Measurements from ENCODE around the gene SPX.

The SPX gene, protein sequence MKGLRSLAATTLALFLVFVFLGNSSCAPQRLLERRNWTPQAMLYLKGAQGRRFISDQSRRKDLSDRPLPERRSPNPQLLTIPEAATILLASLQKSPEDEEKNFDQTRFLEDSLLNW

DNA sequence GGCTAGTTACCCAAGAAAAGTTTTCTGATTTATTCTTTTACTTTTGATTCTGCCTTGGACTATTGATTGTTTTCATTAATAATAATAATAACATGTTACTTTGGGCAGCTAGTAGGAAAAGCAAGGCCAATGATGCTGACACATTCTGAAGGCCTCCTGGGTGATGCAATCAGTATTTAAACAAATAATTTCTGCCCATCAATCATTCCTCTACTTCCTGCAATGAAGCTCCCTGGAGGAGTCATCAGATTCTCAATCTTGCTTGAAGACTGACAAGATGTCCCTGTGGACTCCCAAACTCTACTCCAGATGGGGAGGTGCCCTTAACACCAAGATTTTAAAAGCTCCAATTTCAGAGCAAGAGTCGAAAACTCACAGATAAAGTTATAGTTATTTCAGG is at the start of gene SPX:
Gene SPX (plus strand): TSS at position 244 of the 400 bp plus-strand sequence. CDS start 177 bp downstream, outside the sequence.
- no peak for DNase-seq

DNA sequence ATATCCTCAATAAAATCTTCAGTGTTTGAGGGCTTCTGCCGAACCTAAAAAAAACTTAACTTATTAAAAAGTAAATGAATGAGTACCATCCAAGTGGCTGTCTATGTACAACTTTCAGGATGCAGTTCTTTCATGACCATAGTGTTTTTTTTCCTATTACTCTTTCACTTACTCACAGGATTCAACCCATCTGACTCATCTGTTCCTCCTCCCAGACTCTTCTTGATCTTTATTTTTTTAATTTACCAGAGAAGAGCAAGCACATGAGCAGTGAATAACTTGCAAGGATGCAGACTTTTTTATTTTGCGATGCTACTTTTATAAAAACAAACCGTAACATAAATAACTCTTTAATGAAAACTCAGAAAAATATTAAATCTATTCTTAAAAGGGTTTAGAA is 49.1 kb upstream of the SPX start:
- no peak for DNase-seq

DNA sequence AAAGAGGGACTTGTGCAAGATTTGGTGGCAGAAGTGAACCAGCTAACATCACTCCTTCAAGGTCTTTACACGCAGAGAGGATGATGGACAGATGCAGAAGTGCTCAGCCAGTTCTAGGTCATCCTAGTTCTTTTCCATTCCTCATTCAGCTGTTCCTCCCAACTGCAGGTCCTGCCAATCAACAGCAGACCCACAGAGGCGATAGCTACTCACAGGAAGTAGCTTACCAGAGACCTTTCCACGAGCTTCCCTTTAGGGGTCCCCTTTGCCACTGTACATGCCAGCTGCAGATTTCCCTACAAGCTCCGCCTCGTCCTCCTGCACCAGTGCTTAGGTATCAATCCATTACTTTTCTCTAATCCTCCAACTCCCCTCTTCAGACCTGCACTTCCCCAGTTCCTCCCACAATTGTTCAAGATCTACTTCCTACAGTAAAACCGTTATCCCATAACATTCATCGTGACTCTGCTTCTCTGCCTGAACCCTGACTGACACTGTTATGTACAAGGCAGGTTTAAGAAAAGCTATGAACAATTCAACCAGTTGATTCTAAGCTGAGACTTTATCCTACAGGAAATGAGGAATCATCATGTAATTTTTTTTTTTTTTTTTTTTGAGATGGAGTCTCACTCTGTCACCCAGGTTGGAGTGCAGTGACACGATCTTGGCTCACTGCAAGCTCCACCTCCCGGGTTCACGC is 47.2 kb upstream of the SPX start:
- no peak for DNase-seq

DNA sequence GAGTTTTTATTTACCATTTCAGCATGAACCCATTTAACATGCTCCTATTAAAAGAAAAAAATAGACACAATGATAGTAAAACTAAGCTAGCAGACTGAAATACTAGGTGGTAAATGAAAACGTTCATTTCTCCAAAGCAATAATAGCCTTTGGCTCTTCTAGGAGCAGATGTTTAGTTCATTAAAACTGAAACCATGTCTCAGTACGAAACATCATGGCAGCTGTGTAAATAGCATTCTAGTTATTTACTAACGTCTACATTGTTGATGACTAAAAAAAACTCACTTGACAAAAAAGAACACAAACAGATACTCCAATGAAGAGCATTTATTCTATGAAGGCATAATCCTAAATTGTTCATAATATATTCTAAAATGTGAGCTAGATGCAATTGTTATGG is 42.6 kb upstream of the SPX start:
- DNase-seq, result no peak

DNA sequence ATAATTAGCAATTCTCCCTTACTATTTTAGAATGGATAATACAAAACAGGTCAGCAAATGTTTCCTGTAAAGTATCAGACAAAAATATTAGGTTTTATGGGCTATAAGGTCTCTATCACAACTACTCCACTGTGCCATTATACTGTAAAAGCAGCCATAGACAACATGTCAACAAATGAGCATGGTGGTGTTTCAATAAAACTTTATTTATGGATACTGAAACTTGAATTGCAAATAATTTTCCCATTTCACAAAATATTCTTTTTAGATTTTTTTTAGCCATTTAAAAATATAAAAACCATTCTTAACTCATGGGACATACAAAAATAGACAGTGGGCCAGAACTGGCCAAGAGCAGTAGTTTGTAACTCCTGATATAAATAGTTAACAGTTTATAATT is 40.1 kb upstream of the SPX start:
- DNase-seq, result no peak

DNA sequence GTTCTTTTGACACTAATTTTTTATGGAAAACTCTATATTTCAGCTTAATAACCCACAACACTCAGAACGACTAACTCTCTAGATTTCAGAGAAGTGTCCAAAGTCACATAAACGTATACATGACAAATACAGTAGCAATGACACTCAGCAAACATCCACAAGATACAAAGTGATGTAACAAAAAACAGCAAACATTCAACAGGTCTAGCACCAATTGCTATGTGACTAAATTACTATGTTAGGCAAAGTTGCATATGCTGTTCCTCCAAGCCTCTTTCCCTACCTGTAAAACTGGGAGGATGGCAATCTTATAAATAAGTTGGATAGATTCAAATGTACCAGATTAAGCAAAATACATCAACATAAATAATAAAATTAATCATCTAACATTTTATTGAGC is 26.3 kb upstream of the SPX start:
- DNase-seq, result no peak

DNA sequence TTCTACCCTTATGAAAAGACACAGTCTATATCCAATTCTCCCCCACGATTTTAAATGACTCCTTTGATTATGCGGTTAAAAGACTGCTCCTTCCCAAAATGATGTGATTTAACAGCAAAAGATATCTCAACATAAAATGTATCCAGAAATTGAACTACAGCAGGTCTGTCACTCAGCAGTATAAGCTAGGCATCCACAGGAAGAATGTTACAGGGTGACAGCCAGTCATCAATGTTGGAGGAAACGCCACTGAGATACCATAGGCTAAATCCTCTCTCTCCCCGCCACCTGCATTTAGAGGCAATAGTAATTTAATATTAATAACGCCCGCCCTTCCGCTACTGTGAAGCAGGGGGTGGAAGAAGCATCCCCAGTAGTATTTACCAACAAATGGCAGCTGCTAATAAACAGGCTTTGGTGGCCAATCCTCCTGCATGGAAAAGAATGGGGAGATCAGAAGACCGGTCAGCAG is 25.3 kb upstream of the SPX start:
- no peak for DNase-seq

DNA sequence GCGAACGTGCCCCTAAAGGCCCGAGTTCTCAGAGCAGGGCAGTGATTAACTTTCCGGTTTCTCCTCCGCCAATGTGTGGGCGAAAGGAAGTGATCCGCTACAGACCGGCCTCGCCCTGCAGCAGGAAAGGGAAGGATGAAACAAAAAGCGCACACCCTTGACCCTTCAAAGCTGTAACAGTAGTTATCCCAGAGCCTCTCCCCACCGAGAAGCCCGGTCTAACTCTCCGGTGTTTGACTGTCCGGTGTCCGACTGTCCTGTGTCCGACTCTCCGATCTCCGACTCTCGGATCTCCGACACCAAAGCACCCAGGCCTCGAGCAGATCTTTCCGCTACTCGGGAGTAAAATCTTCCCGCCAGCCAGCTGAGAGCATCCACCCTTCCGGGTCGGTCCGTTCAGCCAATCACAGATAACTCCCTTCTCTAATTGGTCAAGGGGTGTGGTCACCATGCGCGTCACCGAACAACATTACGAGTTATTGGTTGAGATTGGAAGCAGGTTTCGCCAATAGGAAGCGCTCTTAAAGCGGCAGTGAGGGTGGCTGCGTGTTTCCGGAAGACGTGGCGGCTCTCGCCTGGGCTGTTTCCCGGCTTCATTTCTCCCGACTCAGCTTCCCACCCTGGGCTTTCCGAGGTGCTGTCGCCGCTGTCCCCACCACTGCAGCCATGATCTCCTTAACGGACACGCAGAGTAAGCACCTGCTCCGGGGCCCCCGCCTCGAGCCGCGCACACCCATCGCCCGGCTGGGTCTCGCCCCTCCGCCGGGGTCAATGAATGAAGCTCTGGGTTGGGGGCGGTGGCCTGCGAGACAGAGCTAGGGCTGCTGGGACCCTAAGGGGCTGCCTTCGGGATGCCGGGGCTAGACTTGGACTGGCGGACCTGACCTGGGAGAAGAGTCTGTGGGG is 24.6 kb upstream of the SPX start, which contains the start of the genes GOLT1B and RECQL:
Gene GOLT1B (plus strand): TSS at position 532 of the 906 bp plus-strand sequence. CDS start 135 bp downstream, at position 667.
Gene RECQL (minus strand): TSS at position 378 of the 906 bp plus-strand sequence. CDS start 2,065 bp downstream, outside the sequence.
- peak; percentile 75 to 96 (median 92) for DNase-seq

DNA sequence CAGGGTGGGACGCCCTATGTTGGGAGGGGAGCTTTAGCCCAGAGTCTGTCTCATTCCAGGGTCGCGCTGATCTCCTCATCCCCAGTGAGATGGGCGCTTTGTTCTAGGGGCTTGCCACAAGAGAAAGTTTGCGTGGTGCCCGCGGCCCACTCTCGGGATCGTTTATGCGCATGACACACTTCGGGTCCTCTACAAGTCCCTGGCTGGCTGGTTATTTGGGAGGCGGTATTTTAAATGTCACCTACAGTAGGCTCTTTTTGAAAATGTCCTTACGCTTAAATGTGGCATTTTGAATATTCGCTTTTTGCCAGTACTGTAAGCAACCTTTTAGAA is 24.0 kb upstream of the SPX start:
- DNase-seq, result peak in 3 of 6 experiments; percentile 30 to 70 (median 42)

DNA sequence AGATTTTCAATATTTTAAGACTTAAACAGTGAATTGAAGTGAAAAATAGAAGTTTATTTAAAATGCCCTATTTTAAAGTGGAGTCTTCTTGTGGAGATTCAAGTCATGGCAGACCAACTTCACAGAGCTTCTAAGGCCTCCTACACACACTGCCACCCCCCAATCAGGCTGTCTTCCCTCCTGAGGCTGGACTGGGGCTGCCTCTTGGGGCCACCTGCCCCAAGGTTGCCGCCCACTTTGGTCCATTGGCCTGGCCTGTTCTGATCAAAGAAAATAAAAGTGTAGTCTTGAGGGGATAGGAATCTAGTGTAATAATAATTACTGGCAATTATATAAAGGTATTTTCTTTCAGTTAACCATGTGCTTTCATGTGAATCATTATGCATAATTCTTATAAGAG is 23.2 kb upstream of the SPX start:
- no peak for DNase-seq

DNA sequence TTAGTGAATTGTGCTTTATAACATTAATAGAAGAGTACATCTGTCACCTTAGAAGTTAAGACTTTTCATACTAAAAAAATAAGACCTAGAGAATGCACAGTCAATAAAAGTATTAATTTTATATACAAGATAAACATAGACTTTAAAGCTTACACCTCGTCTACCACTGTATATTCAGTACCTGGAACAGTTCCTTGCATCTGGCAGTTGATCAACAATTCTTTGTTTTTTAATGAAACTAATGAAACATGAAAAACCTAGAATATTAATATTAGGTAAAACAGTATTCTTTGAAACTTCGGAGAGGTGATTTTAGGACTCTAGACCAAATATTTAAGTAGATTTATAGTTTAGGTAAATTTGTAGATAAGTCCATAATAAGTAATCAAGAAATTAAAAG is 20.2 kb upstream of the SPX start:
- DNase-seq, result no peak

DNA sequence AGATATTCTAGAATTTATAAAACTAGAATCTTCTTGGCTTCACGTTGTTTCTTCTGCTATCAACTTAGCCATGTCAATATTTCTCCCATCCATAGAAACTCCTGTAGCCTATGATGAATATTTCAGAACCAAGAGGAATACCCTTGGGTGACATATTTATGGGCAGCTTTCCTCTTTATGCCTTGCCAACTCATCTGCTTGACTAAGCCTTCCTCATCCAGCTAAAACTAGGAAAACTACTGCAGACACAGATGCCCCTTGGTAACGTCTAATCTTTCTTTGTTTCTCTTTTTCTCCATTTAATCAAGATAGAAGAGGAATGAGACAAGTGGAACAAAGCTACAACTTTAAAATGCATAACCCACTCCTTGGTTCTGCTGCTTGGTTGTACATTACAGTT is 18.2 kb upstream of the SPX start:
- no peak for DNase-seq

DNA sequence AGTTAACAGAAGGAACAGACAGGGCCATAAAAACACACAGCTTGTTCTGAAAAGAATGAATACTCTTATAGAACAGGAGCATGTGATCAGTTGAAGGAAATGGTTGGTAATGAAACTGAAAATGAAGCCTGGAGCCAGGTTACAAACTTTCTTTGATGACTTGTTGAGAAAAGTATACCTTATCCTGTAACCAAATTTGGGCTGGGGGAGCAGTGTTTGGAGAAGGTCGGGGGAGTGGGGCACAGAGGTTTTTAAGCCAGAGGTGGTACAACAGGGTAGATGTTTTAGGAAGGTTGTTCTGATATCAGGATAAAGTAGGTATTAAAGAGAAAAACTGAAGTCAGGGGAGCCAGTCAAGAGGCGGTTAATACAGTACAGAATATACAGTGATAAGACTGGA is 16.3 kb upstream of the SPX start:
- peak in 3 of 6 experiments; percentile 13 to 16 (median 13) for DNase-seq

DNA sequence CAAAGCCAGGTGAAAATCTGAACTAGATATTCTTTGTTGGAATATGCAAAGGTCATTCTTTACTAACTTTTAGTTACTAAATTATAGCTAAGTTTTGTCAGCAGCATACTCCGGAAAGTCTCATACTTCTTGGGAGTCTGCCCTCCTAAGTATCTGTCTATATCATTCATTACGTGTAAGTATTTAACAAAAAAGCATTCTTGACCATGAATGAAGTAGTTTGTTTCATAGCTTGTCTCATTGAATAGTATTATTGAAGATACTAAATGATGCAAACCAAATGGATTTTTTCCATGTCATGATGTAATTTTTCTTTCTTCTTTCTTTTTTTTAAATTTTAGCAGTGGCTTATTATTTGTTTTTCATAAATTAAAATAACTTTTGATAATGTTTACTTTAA is 9.8 kb upstream of the SPX start:
- no peak for DNase-seq

DNA sequence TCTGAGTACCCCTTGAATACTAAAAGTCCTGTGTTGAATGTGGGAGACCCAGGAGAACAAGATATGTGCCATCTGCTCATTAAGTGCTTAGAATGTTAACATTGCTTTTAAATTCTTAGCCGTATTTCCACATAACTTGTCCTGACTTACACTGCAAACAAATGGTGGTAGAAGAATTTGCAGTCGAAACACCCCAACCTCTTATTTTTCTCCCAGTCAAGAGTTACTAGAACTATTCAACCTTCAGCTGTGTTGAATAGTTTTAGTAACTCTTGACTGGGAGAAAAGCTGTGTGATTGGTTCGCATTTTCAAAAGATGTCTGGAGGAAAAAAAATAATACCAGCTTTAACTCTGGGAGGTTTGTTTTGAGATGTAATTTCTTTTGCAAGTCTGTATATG is 7.6 kb upstream of the SPX start:
- no peak for DNase-seq

DNA sequence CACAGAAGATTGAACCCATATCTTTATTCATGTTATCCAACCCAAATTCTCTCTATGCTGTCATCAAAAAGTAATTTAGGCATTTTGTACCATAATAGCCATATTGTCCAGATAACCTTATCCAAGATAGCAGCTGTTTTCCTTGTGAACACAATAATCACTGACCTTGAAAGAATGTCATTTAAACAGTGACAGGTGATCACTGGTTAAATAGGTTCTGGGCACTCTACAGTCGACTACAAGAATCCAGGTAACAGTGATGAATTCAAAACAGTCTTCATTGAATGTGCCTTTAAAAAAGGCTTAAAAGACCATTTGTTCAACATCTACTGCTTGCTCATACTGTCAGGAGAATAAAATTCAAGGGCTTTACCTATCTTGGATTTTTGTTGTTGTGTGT is 4.6 kb upstream of the SPX start:
- DNase-seq, result no peak

DNA sequence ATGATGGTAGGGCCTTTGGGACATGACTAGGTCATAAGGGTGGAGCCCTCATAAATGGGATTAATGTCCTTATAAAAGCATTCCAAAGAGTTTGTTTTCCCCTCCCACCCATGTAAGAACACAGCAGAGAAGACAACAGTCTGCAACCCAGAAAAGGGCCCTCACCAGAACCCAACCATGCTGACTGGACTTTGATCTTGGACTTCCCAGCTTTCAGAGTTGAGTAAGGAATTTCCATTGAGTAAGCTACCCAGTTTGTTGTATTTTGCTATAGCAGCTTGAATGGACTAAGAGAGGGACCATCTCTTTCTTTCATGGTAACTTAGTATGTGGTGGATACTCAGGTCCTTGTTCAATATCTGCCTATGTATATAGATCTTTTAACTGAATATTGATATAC is 2.9 kb upstream of the SPX start:
- DNase-seq, result no peak

DNA sequence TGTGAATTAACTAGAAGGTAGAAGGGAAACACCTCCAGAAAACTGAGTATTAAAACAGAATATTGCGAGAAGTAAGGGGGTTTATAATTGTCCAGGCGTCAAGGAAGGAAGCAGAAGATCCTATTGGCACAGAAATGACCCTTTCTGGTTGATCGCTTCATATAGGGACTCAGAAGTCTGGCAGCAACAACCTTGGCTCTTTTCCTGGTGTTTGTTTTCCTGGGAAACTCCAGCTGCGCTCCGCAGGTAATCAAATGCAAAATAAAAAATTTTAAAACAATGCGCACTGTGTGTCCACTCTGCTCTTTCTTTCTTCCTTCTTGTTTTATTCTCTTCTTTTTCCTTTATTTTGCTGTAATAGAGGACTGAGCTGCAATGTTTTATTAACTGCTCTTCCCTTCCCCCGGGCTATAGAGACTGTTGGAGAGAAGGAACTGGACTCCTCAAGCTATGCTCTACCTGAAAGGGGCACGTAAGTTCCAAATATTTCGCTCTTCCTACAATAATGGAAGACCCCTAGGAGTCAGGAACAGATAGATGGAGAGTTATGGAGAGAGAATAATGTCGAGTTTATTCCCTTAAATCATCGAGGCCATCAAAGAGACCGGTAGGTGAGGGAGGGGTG is 737 bp downstream of the SPX start:
- DNase-seq, result no peak

DNA sequence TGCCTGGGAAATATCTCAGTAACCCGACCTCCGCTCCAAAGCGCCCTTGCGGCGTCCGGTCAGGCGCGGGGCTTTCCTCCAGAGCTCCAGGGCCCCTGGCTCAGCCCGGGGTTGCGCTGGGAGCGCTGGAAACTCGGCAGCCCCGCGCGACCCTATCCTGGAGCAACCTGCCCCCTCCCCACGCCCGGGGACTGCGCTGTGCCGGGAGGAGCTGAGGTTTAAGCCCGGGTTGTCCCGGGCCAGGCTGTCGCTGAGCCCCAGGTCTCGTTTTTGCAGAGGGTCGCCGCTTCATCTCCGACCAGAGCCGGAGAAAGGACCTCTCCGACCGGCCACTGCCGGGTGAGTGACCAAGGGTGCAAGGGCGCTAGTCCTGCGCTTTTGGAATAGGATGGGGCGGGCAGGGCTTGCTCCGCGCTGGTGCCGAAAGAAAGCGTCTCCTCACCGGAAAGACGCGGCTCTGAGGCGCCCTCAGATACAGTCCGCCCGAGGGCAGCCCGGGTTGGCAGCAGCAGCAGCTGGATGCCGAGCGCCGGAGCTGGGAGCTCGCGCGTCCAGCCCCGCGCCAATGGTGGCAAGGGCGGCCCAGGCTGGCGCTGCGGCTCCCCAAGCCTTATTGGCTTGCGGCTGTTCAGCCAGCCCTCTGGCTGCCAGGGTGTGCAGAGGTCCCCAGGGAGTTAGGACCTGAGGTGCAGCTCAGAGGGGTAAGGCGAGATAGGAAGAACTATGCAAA is 1.5 kb downstream of the SPX start:
- DNase-seq, result peak; percentile 15 to 60 (median 34)

DNA sequence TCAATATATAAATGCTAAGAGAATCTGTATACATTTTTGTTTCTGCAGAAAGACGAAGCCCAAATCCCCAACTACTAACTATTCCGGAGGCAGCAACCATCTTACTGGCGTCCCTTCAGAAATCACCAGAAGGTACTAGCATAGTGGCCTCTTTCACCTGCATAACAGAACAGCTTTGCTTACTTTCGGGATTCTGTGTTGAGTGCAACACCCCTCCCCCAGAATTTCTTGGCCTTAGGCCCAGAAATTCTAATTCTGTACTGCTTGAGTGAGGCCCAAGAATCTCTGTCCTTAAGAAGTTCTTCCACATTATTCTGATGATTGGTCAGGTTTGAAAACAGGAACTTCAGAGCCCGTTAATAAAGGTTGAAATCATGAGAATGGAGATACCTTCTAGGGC is 2.9 kb downstream of the SPX start:
- no peak for DNase-seq

DNA sequence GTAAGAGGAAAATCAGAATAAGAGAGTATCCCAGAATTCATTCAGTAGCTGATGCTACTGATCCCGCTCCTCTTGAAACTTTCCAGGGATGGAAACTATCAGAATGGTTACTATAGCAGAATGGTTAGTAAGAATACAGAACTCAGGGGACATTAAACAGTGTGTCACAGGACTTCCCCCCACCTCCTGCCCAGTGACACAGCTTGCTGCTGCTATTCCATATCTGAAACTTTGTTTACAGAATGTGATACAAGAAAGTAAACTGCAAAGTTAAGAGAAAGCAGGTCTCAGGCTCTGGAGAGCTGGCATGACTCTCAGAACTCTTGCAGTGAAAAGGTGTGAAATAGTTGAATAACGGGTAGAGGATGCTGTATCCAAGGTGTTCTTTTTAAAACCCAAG is 3.4 kb downstream of the SPX start:
- DNase-seq, result no peak

DNA sequence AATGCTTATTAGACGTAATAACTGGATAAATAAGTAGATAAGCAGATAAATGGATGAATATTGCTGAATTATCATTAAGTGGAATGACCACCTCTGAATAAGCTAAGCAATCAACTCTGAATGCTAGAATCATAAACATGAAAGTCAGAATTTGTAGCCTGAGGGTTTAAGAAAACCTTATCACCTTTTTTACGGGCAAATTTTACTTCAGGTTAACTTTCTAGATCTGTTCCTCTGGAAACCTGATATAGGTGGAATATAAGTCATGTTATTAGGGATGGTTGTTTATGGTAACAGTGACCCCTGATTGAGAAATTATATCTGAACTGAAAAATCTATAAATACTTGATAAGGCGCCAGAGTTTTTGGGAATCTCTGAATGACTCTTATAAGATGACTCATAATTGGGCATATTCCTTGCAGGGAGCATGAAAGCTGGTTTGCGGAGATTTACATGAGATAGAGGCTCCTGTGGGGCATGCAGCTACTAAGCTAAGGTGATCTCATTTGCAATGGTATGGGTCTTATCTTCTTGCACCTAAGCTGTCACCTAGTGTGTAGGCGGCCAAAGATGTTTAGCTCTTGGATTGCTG is 12.1 kb downstream of the SPX start:
- DNase-seq, result no peak

Measured in stimulated activated naive CD4-positive, alpha-beta T cell (primary cell).